ENCODE measurements around the gene NAA25. TPM values are rescaled to one million over a fixed set of nuclear protein-coding genes. Genes with fewer than 3 reads are reported as not detected.

The NAA25 gene
- total RNA-seq, 5 donors from 2014 or later (not counting 1 experiment from before 2014, with no cell fraction given), result 25.0 to 41.6 (median 31.0) TPM

DNA sequence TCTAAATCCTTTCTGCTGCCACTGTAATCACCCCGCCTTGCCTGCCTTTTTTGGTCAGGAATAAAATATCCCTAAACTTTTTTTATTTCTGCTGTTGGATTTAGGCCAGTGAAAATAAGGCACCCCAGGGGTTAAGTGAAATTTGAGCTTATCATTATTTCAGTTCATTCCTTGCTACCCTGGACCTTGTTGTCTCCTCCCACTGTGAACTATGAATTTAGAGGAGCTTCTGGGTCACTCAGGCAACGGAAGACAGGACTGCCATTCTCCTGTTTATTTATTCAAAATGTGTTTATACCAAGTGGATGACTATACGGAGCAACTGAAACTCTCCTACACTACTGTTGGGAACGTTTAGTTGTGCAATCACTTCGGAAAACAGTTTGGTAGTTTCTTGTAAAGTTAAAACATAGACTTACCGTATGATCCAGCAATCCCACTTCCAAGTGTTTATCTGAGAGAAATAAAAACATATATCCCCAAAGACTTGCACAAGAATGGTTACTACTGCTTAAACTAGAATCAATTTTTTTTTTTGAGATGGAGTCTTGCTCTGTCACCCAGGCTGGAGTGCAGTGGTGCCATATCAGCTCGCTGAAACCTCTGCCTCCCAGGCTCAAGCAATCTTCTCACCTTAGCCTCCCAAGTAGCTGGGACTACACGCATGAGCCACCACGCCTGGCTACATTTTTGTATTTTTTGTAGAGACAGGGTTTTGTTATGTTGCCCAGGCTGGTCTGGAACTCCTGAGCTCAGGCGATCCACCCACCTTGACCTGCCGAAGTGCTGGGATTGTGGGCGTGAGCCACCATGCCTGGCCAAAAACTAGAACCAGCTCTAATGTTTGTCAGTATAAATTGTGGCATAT, 14.5 kb upstream of the NAA25 start:
- Mint-ChIP-seq H3K27me3 (no peaks in the 10 kb centered on the region), H3K27ac (no peak overlapping the region), H3K36me3 (no peaks in the 10 kb centered on the region), H3K9me3 (no peaks in the 10 kb centered on the region), H3K4me3 (no peak overlapping the region), H3K4me1 (peaks cover 21 to 24% (median 22%) of the 10 kb centered on the region in 3 donors)
- Histone ChIP-seq H3K36me3 (ENCODE audit: control insufficient read depth in 2 of 2, extremely low read depth in 1 of 2, insufficient read depth in 1 of 2, low read length in 1 of 2) (no peaks in the 10 kb centered on the region), H3K27ac (ENCODE audit: low read length) (no peak overlapping the region), H3K27me3 (replicated peaks in 1 of 2; ENCODE audit: control insufficient read depth in 2 of 2, extremely low read depth in 1 of 2, insufficient read depth in 2 of 2, low read length in 1 of 2) (peaks cover 0 to 8% of the 10 kb centered on the region in 2 experiments), H3K9me3 (no peaks in the 10 kb centered on the region), H3K4me3 (ENCODE audit: control insufficient read depth in 1 of 2, extremely low read depth in 1 of 2, low read length in 1 of 2) (no peak overlapping the region), H3K4me1 (ENCODE audit: control insufficient read depth in 1 of 2, extremely low read depth in 1 of 2, insufficient read depth in 2 of 2, low read length in 2 of 2) (peaks cover 12 to 26% of the 10 kb centered on the region in 2 experiments)
- 100% methylated on average over 2 of the region's 12 CpGs for WGBS (ENCODE audit: insufficient coverage)
- ChIA-PET POLR2A (no interaction called here), CTCF (interaction anchor here in 1 of 2 donors (0.7 kb wide), 1 partner anchor 110 kb away, joined by 3 read pairs; the partner anchor contains the start of gene TMEM116)
- no peak for DNase-seq
- ATAC-seq (replicated peaks in 1 of 4), result no peak

DNA sequence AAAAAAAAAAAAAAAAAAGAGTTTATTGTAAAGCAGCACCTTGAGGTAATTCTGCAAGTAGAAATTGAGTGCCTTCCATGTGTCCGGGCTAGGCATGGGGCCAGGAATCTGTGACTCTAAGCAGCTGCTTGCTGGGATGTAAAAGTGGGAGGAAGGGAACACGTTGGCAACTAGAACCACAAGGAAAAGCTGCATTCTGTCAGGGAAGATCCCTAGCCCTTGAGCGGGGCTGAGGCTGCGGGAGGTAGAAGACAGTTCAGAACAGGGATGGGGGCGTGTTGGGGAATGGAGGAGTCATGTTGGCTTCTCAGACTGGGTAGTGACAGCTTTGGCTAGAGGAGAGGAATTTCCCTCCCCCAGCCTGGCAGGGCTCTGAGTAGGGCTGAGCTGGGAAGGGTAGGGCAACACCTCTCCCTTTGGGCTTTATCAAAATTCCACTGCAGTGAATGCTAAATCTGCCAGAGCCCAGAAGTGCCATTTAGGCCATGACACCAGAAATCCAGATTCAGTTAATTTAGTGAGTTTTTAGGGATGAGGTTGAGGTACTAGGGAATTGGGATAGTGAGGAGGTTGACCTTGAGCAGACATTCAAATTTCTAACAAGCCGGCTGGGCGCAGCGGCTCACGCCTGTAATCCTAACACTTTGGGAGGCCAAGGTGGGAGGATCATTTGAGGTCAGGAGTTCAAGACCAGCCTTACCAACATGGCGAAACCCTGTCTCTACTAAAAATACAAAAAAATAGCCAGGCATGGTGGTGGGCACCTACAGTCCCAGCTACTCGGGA, 13.4 kb upstream of the NAA25 start:
- peaks cover 12 to 18% (median 15%) of the 10 kb centered on the region in 3 donors for H3K4me1 Mint-ChIP-seq
- no peak overlapping the region for H3K27ac ChIP-seq (ENCODE audit: low read length)
- peaks cover 0 to 8% of the 10 kb centered on the region in 2 experiments for H3K27me3 ChIP-seq (replicated peaks in 1 of 2; ENCODE audit: control insufficient read depth in 2 of 2, extremely low read depth in 1 of 2, insufficient read depth in 2 of 2, low read length in 1 of 2)
- WGBS (ENCODE audit: insufficient coverage), result 94% methylated on average over 7 of the region's 11 CpGs
- no peaks in the 10 kb centered on the region for H3K9me3 Mint-ChIP-seq
- ATAC-seq (replicated peaks in 1 of 4), result no peak
- H3K36me3 Mint-ChIP-seq, result no peaks in the 10 kb centered on the region
- H3K4me3 Mint-ChIP-seq, result no peak overlapping the region
- no peaks in the 10 kb centered on the region for H3K27me3 Mint-ChIP-seq
- H3K27ac Mint-ChIP-seq, result no peak overlapping the region
- H3K4me3 ChIP-seq (ENCODE audit: control insufficient read depth in 1 of 2, extremely low read depth in 1 of 2, low read length in 1 of 2), result no peak overlapping the region
- H3K36me3 ChIP-seq (ENCODE audit: control insufficient read depth in 2 of 2, extremely low read depth in 1 of 2, insufficient read depth in 1 of 2, low read length in 1 of 2), result no peaks in the 10 kb centered on the region
- no peak for DNase-seq
- ChIA-PET CTCF (interaction anchor here in 1 of 2 donors (0.7 kb wide), 1 partner anchor 1073 kb away, joined by 5 read pairs; no protein-coding TSS in a partner anchor), POLR2A (no interaction called here)
- peaks cover 12 to 17% of the 10 kb centered on the region in 2 experiments for H3K4me1 ChIP-seq (ENCODE audit: control insufficient read depth in 1 of 2, extremely low read depth in 1 of 2, insufficient read depth in 2 of 2, low read length in 2 of 2)
- no peaks in the 10 kb centered on the region for H3K9me3 ChIP-seq

DNA sequence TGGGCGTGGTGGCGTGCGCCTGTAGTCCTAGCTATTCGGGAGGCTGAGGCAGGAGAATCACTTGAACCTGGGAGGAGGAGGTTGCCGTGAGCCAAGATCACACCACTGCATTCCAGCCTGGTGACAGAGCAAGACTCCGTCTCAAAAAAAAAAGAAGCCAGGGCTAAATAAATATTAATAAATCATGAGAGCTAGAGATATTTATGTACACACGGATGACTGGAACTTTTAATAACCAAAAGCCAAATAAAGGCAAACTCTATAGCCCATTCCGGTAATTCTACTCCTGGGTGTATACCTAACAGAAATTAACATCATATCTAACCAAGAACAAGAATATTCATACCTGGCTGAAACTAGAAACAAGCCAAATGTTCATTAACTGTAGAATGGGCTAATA, 9.1 kb upstream of the NAA25 start:
- Histone ChIP-seq H3K4me3 (ENCODE audit: control insufficient read depth in 1 of 2, extremely low read depth in 1 of 2, low read length in 1 of 2) (no peak overlapping the region), H3K27me3 (replicated peaks in 1 of 2; ENCODE audit: control insufficient read depth in 2 of 2, extremely low read depth in 1 of 2, insufficient read depth in 2 of 2, low read length in 1 of 2) (peaks cover 0 to 8% of the 10 kb centered on the region in 2 experiments), H3K9me3 (no peaks in the 10 kb centered on the region), H3K27ac (ENCODE audit: low read length) (no peak overlapping the region), H3K36me3 (ENCODE audit: control insufficient read depth in 2 of 2, extremely low read depth in 1 of 2, insufficient read depth in 1 of 2, low read length in 1 of 2) (no peaks in the 10 kb centered on the region), H3K4me1 (ENCODE audit: control insufficient read depth in 1 of 2, extremely low read depth in 1 of 2, insufficient read depth in 2 of 2, low read length in 2 of 2) (peaks cover 5% of the 10 kb centered on the region in 2 experiments)
- POLR2A ChIA-PET, result no interaction called here
- H3K4me1 Mint-ChIP-seq, result peaks cover 4 to 11% (median 6%) of the 10 kb centered on the region in 3 donors
- no peaks in the 10 kb centered on the region for H3K27me3 Mint-ChIP-seq
- DNase-seq (no peak), ATAC-seq (replicated peaks in 1 of 4) (no peak)
- no peaks in the 10 kb centered on the region for H3K9me3 Mint-ChIP-seq
- CTCF ChIA-PET, result interaction anchor here in 1 of 2 donors (0.7 kb wide), 1 partner anchor 10 kb away, joined by 3 read pairs; no protein-coding TSS in a partner anchor
- no peak overlapping the region for H3K27ac Mint-ChIP-seq
- no peaks in the 10 kb centered on the region for H3K36me3 Mint-ChIP-seq
- H3K4me3 Mint-ChIP-seq, result no peak overlapping the region
- 97% methylated on average over 4 of the region's 8 CpGs for WGBS (ENCODE audit: insufficient coverage)

DNA sequence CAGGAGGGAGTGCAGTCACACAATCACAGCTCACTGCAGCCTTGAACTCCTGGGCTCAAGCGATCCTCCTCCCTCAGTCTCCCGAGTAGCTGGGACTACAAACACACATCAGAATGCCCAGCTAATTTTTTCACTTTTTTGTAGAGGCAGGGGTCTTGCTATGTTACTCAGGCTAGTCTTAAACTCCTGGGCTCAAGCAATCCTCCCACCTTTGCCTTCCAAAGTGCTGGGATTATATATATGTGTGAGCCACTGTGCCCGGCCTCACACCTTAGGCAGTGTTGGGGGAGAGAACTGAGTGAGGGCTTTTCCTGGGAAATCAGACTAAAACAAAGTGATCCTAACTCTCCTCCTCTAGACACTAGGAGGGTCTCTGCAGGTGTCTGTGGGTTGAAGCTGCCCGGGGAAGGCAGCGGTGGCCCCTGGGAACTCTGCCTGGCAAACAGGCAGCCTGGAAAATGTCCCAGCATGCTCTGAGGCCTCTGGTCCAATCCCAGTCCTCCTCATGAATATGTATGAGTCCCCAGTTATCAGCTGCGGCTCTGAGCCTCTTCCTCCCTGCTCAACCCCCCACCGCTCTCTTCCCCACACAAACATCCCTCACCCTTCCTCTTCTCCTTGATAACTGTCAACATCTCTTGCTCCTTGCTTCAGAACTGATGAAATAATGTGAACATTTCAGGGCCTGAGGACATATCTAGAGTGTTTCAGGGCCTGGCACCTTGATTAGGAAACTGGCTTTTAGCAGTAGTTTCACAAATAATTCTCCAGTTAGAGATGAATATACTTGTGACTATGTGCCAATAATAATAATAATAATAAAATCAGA, 7.9 kb upstream of the NAA25 start:
- Histone ChIP-seq H3K36me3 (ENCODE audit: control insufficient read depth in 2 of 2, extremely low read depth in 1 of 2, insufficient read depth in 1 of 2, low read length in 1 of 2) (no peaks in the 10 kb centered on the region), H3K9me3 (no peaks in the 10 kb centered on the region), H3K27ac (ENCODE audit: low read length) (no peak overlapping the region), H3K27me3 (replicated peaks in 1 of 2; ENCODE audit: control insufficient read depth in 2 of 2, extremely low read depth in 1 of 2, insufficient read depth in 2 of 2, low read length in 1 of 2) (peaks cover 0 to 5% of the 10 kb centered on the region in 2 experiments), H3K4me1 (ENCODE audit: control insufficient read depth in 1 of 2, extremely low read depth in 1 of 2, insufficient read depth in 2 of 2, low read length in 2 of 2) (peaks cover 5% of the 10 kb centered on the region in 2 experiments), H3K4me3 (ENCODE audit: control insufficient read depth in 1 of 2, extremely low read depth in 1 of 2, low read length in 1 of 2) (no peak overlapping the region)
- no peaks in the 10 kb centered on the region for H3K36me3 Mint-ChIP-seq
- H3K4me1 Mint-ChIP-seq, result peaks cover 4 to 11% (median 6%) of the 10 kb centered on the region in 3 donors
- DNase-seq (peak in 1 of 35 experiments; percentile 26), ATAC-seq (replicated peaks in 1 of 4) (peak in 2 of 4 experiments; percentile 46 to 83)
- H3K27ac Mint-ChIP-seq, result peak overlapping the region; percentile 17 to 62
- POLR2A ChIA-PET, result interaction anchor here (0.5 to 0.8 kb wide), 3 partner anchors 10 to 78 kb away, joined by 3 to 5 read pairs (median 4); no protein-coding TSS in a partner anchor
- no peaks in the 10 kb centered on the region for H3K9me3 Mint-ChIP-seq
- CTCF ChIA-PET, result no interaction called here
- no peaks in the 10 kb centered on the region for H3K27me3 Mint-ChIP-seq
- peak overlapping the region in 1 of 3 donors; percentile 44 for H3K4me3 Mint-ChIP-seq
- 37% methylated on average over 4 of the region's 7 CpGs for WGBS (ENCODE audit: insufficient coverage)

DNA sequence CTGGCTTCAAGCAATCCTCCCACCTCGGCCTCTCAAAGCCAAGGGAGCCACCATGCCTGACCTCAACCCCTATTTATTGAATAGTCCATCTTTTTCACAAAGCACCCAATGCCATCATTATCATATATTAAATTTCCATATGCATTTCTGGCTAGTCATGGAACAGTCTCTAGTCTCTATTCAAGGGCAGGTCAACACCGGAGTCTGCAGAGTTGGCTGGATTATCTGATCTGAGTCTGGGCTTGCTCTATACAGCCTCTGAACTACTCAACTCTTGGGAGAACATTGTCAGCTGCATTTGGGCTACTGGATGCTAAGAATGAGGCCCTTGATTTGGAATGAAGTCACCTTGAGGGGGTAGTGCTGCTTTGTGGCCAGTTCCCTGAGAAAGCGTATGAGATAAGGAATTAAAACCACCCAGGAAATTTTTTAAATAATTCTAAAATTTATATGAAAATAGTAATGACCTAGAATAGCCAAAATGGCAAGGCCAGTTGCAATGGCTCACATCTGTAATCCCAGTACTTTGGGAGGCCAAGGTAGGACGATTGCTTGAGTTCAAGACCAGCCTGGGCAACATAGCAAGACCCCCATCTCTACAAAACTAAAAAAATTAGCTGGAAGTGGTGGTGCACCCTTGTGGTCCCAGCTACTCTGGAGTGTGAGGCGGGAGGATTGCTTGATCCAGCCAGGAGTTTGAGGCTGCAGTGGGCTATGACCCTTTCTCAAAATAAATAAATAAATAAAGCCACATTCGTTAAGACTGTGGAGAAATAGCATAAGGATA, 6.9 kb upstream of the NAA25 start:
- DNase-seq (no peak), ATAC-seq (replicated peaks in 1 of 4) (no peak)
- Histone ChIP-seq H3K36me3 (ENCODE audit: control insufficient read depth in 2 of 2, extremely low read depth in 1 of 2, insufficient read depth in 1 of 2, low read length in 1 of 2) (no peaks in the 10 kb centered on the region), H3K27ac (ENCODE audit: low read length) (no peak overlapping the region), H3K4me1 (ENCODE audit: control insufficient read depth in 1 of 2, extremely low read depth in 1 of 2, insufficient read depth in 2 of 2, low read length in 2 of 2) (peaks cover 5% of the 10 kb centered on the region in 2 experiments), H3K9me3 (no peaks in the 10 kb centered on the region), H3K4me3 (ENCODE audit: control insufficient read depth in 1 of 2, extremely low read depth in 1 of 2, low read length in 1 of 2) (no peak overlapping the region), H3K27me3 (replicated peaks in 1 of 2; ENCODE audit: control insufficient read depth in 2 of 2, extremely low read depth in 1 of 2, insufficient read depth in 2 of 2, low read length in 1 of 2) (peaks cover 0 to 5% of the 10 kb centered on the region in 2 experiments)
- no peak overlapping the region for H3K27ac Mint-ChIP-seq
- no peak overlapping the region for H3K4me3 Mint-ChIP-seq
- no CpG with 5 or more reads among the region's 6 CpGs for WGBS (ENCODE audit: insufficient coverage)
- H3K27me3 Mint-ChIP-seq, result no peaks in the 10 kb centered on the region
- POLR2A ChIA-PET, result interaction anchor here in 1 of 2 donors (0.6 kb wide), 1 partner anchor 15 kb away, joined by 4 read pairs; no protein-coding TSS in a partner anchor
- H3K9me3 Mint-ChIP-seq, result no peaks in the 10 kb centered on the region
- CTCF ChIA-PET, result no interaction called here
- H3K4me1 Mint-ChIP-seq, result peaks cover 4 to 11% (median 6%) of the 10 kb centered on the region in 3 donors
- no peaks in the 10 kb centered on the region for H3K36me3 Mint-ChIP-seq
